Fibroblast of skin of left biceps (primary cell): ENCODE data around the gene CUX1.

Experiments
- DNase-seq, 2 experiments: peaks; one replicate each; pipeline ENCODE4 v3.0.0-alpha.2; 2013; ENCODE audit warnings: low read depth in 2 of 2

Gene CUX1

GRCh38 chr7:101891936-101892640 lies 74.7 kb downstream of the CUX1 start:
- no peak for DNase-seq

- DNase-seq: no peak
These were observed 76.1 kb downstream of the CUX1 start for GRCh38 chr7:101893341-101894082.

GRCh38 chr7:101896316-101896715 lies 78.9 kb downstream of the CUX1 start:
- DNase-seq: no peak

GRCh38 chr7:101896941-101897340 lies 79.5 kb downstream of the CUX1 start:
- no peak for DNase-seq

GRCh38 chr7:101898106-101898505 lies 80.7 kb downstream of the CUX1 start:
- peak in 1 of 2 experiments; percentile 39 for DNase-seq

- DNase-seq: no peak
These were observed 82.2 kb downstream of the CUX1 start for GRCh38 chr7:101899616-101900015.

- DNase-seq: no peak
These were observed 82.7 kb downstream of the CUX1 start for GRCh38 chr7:101900103-101900502.

GRCh38 chr7:101901661-101902491 lies 84.5 kb downstream of the CUX1 start:
- DNase-seq: no peak

GRCh38 chr7:101902680-101903514 lies 85.5 kb downstream of the CUX1 start:
- DNase-seq: no peak

GRCh38 chr7:101903515-101903868 lies 86.1 kb downstream of the CUX1 start:
- no peak for DNase-seq

- DNase-seq: no peak
These were observed 86.6 kb downstream of the CUX1 start for GRCh38 chr7:101904019-101904418.

GRCh38 chr7:101905203-101905865 lies 87.9 kb downstream of the CUX1 start:
- no peak for DNase-seq

GRCh38 chr7:101906291-101907240 lies 89.1 kb downstream of the CUX1 start:
- no peak for DNase-seq

- no peak for DNase-seq
These were observed 93.8 kb downstream of the CUX1 start for GRCh38 chr7:101910991-101911799.

GRCh38 chr7:101911800-101912715 lies 94.6 kb downstream of the CUX1 start:
- no peak for DNase-seq

GRCh38 chr7:101912716-101913110 lies 95.3 kb downstream of the CUX1 start:
- DNase-seq: no peak

GRCh38 chr7:101913247-101913721 lies 95.9 kb downstream of the CUX1 start:
- no peak for DNase-seq

- peak in 1 of 2 experiments; percentile 7 for DNase-seq
These were observed 96.4 kb downstream of the CUX1 start for GRCh38 chr7:101913851-101914250.
